GM04504 (cell line): Measurements from ENCODE around the gene BPIFA1.

Source experiments
- DNase-seq: peaks from one replicate; pipeline ENCODE4 v3.0.0-alpha.2; 2012; ENCODE audit warnings: low read depth

The BPIFA1 gene

DNA sequence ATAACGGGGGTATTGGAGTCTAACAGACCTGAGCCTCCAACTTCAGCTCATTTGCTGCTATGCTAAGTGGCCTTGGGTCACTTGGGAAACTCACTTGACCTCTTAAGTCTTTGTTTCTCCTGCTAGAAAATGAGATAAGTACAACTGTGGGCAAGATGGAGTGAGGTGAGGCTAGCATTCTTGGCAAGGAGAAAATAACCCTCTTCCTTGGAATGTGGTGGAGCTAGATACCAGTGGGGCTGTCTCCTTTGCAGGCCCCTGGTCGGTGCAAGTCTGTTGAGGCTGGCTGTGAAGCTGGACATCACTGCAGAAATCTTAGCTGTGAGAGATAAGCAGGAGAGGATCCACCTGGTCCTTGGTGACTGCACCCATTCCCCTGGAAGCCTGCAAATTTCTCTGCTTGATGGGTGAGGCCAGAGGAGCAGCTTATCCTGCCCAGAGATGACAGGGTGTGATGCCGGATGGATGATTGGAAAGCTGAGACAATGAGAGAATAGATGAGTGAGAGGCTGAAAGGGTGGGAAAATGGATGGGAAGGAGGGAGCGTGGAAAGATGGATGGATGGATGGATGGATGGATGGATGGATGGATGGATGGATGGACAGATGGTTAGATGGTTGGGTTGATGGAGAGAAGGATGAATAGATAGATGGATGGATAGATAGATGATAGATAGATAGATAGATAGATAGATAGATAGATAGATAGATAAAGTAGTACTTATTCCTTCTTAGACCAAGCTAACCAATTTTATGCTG is 4.4 kb downstream of the BPIFA1 start:
- DNase-seq: no peak

DNA sequence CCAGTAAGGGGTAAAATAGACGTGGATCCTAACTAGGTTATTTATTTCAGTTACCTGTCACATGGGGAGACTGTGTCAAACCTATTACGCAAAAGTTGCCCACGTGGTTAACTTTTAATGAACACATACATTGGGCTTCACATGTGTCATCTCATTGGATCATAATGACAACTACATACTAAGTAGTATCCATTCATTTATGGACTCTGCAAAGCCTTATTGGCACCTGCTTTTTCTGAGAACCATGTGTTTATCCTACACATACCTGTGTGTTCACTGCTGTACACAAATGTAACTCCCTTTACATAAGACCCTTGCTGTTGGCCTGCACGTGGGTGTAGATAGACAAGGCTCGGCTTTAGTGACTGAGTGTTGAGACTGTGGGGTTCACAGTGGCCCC is 5.1 kb downstream of the BPIFA1 start:
- no peak for DNase-seq

DNA sequence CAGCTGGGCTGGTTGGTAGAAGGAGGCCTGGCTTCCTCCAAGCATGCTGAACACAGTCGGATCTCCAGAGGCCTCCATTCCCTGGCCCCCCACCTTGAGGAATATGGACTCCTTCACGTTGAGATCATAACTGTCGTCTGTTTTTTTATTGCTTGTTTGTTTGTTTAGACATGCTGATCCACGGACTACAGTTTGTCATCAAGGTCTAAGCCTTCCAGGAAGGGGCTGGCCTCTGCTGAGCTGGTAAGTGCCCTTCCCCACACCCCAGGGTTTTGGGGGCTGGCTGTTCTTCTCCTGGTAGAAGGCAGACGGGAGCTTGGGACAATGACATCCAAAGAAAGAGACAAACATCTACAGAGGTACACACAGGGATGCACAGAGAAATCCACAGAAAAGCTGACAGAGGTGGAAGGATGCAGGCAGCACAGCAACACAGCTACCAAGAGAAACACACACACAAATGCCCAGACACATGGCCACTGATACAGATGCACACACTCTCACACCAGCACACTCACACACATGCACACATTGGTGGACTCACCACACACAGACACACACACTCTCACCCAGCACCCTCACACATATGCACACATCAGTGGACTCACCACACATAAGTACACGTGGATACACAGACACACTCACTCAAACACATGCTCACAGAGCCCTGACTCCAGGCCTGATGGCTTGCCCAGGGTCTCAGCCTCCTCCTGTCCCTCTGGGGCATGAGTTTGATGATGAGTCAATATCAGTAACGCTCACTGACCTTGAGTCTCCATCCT is 6.7 kb downstream of the BPIFA1 start:
- no peak for DNase-seq

DNA sequence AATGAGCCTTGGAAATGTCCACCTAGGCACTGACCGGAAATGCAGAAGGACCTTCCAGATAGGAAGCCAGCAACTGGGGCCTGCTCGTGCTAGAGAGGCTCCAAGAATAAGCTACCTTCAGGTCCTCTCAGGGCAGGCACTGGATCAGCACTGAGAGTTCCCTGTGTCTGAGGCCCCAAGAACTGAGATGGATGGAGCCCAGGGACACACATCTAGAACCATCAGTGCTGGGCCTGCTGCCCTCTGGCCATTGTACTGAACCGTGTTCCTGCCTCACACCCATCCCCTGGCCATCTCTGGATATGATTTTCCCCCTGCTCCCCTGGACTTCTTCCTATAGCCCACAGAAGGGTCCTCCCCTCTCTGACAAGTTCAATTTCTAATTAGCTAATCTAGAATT is 10.3 kb downstream of the BPIFA1 start:
- no peak for DNase-seq

DNA sequence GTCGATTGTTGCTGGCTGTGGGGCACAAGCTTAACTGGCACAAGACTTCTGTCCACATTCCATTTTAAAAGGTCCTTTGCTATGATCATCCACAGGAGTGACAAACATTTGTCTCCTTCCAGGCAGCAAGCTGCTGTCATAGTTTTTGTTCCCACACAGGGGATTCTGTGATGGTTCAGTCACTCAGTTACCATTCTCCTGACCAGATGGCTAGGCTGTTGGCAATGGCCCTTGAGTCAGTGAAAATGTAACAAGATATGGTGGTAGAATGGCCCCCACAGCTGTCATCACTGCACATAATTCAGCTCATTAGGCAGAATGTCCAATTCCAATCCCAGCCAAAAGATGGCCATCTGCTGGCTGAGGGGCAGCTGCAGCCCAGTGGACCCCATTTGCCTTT is 13.7 kb downstream of the BPIFA1 start:
- no peak for DNase-seq

DNA sequence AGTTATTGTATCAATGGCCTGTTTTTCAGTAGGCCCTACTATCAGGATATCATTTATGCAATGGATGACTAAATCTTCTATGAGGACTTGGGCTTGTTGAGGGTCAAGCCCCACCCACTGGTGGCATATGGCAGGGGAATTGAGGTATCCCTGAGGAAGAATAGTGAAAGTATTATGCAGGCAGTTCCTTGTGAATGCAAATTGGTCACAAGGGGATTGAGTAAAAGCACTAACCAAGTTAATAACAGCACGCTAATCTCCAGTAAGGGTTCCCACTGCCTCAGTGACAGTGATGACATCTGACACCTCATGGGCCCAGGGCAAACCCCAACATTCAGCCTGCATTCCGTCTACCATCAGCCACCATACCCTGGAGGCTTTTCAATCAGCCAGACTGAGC is 14.9 kb downstream of the BPIFA1 start:
- DNase-seq: no peak

DNA sequence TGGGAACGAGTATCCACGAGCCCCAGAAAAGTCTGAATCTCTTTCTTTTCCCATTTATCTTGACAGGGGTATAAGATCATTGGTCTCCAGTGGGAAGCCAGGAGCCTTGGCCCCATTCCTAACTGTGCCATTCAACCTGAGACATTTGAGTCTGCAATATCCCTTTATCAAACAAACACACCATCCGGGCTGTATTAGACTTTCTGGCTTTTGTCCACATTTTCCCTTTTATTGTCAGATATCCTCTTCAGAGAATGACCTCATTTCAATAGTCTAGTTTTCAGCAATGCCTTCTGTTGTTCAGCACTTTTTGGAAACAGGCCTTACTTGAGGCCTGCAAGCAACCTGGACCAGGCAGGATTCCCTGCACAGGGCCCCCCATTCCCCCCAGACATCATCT is 15.7 kb downstream of the BPIFA1 start:
- no peak for DNase-seq

DNA sequence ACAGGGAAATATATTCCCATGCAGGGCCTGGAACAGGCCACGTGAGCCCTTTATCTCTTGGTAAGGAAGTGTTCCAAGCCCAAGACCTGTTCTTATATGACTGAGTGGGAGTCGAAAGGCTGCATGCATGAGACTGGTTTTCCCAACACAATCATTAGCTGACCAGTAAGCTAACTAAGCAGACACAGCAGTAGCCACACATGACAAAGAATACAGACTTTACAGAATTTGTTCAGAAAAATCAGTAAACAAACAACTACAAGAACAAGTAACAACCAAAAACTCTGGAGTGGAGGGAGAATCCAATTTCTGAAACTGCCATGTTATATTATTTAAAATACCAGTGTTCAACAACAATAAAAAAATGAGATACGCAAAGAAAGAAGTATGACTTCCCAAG is 16.7 kb downstream of the BPIFA1 start:
- DNase-seq: no peak

DNA sequence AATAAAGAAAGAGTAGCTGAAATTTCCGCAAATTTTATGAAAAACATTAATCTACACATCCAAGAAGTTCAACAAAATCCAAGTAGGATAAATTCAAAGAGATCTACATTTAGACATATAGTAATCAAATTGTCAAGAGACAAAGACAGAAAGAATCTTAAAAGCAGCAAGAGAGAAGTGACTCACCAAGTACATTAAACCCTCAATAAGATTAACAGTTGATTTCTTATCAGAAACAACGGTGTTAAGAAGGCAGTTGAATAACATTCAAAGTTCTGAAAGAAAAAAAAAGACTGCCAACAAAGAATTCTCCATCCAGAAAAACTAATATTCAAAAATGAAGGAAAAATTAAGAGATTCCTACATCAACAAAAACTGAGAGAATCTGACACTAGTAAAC is 19.2 kb downstream of the BPIFA1 start:
- no peak for DNase-seq

DNA sequence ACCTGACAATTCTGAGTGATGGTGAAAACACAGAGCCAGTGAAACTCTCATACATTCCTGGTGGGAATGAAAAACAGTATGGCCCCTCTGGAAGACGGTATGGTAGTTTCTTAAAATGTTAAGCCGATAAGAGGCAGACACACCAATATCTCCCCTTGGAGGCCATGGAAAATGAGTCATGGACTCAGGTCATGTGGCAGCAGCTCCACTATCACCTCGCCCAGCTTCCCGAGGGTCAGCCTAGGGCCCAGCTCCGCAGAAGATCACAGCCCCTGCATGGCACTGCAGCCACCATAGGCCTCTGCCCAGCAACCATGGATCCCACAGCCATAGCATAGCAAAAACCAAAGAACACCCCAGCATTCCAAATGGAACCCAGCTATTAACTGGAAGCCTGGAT is 21.4 kb downstream of the BPIFA1 start:
- no peak for DNase-seq

DNA sequence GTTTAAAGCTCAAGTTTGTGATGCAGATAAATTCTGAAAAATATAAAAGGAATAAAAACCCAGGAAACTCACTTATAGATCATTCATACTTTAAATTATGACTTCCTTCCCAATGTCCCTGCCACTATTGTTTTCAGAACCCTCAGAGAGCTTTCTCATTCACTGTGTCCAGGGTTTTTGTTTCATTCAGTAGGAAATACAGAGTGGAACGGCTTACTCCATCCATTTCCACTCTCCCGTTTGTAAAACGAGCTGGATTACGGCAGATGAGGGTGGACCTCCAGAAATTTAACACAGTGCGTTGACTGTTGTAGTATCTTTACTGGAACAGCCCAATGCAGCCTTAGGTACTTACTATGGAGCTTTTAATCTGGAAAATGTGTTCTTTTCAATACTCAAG is 23.6 kb downstream of the BPIFA1 start:
- no peak for DNase-seq

DNA sequence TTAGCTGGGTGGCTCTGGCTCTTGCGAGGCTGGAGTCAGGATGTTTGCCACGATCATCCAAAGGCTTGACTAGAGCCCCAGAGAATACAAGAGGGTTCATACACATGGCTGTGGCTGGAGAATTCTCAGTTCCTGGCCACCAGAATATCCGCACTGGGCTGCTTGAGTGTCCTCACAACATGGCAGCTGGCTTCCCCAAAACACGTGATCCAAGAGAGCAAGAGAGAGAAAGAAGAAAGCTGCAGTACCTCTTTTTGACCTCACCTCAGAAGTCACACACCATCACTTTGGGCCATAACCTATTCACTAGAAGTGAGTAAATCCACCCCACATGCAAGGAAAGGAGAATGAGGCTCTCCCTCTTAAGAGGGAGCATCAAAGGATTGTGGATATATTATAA is 25.7 kb downstream of the BPIFA1 start:
- DNase-seq: no peak

DNA sequence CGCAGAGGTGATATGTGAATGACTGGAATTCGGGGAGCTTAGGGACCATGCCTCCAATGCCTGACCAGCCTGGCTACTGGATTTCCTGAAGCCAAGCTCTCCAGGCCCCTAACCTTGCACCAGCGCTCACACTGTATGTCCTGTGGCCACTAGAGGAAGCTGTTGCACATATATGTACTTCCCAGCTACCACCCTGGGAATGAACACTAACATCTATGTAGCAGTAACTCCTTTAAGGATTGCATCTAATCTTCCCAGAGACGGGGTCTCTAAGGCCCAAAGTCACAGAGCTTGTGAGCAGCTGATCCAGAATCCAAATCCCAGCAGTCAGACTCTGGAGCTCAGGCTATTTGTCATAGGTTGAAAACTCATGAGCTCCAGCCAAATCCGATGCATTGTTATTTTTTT is 26.9 kb downstream of the BPIFA1 start:
- peak; percentile 17 for DNase-seq

DNA sequence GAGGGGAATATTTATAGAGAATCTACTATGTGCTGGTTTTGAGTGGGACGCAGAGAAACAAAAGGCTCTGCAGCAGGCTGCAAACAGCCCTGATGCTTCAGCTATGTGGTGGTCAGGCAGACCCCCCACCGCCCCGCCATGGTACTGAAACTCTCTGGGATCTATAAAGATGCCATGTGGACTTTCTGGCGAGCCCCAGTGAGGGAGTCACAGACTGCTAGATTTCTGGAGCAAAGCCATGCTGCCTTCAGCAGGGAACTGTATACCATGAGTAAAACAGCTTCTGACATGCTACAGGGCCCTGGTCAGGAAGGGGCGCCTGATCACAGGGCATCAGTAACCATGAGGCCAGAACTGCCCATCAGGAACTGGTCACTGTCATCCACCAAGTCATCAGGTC is 28.0 kb downstream of the BPIFA1 start:
- DNase-seq: no peak

DNA sequence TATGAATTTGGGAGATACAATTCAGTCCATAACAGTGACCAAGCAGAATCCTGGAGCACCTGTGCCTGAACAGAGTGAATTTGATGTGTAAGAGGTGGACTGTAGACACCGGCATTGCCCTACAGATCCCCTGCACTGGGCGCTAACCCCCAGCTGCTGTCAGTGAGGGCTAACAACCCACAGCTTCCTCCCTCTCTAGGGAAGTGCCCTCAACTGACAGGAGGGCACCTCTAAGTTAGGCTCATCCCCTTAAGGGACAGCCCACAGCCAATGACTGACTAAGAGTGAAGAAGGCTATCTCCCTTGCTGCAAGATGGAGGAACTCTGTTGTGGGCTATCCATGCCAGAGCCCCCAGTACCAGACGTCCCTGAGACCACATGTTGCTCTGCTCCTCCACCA is 31.9 kb downstream of the BPIFA1 start:
- no peak for DNase-seq

DNA sequence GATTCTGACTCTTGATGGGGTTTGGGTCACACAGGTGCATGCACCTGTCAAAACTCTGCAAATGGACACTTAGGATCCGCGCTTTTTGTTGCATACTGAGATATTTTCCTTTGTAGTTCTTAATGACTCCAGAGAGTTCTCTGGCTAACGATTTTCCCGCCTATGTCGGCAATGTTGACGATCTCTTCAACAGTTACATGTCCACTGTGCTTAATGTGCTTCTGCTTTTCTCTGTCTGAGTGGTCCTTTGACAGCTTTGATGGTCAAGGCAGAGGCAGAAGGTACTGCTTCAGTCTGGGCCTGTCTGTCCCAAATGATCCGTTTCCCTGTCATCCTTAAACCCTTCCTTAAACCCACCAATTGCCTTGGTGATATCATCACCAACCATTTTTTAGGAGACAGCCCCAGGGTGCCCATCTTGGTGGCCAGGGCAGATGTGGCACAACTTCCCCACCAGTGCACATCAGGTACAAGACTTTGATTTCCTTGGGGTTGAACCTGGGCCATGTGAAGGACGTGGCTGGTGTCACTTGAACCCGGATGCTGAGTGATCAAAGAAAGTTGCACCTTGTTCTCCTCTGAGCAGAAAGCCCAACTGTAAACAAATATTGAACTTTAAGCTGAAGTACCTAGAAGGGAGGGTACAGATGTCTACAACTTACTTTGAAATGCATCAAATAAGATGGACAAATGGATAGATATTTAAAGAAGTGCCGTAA is 36.5 kb downstream of the BPIFA1 start:
- no peak for DNase-seq

DNA sequence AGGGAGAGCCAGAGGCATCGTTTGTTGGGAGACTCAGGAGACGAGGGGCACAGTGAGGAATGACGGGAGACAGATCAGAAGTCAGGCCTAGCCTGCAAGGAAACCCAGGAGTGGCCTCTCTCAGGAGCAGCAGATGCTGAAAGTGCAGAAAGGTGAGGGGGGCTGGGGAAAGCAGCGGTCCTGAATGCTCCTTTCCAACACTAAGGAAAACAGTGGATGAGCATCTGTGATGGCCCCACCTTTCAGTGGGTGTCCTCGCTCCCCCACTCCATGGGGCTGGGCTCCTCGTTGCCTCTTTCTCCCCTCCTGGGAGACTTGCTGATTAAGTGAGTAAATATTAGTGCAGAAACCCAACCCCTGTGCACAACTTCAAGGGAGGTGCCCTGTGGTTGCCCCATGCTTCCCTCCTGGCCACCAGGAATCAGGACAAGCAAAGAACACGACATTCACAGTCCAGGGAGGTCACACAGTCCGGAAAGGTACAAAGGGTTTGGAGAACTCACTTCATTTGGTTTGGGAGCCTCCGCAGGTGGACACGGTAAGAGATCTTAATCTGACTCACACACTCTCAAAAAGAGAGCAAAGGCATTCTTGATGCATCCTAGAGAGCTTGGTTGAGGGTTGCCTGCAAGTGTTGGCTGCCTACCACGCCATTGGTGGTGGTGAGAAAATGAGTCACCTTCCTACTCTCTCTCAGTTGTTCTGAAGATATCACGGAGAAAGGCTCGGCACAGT is 37.5 kb downstream of the BPIFA1 start:
- no peak for DNase-seq

DNA sequence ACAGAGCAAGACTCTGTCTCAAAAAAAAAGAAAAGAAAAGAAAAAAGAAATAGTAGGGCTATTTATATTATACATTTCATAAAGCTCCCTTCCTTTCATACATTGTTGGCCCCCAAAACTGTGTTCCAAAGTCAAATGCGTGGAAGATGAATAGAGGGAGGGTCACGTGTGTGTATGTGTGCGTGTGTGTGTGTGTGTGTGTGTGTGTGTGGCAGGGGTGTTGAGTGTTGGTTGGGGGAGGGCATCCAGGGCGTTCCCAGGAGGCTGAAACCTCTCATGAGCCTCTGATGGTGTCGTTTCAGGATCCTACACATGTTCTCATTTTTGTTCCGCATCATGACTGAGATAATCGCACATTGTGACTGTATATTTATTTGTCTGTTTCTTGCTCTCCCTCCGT is 39.4 kb downstream of the BPIFA1 start:
- DNase-seq: no peak

DNA sequence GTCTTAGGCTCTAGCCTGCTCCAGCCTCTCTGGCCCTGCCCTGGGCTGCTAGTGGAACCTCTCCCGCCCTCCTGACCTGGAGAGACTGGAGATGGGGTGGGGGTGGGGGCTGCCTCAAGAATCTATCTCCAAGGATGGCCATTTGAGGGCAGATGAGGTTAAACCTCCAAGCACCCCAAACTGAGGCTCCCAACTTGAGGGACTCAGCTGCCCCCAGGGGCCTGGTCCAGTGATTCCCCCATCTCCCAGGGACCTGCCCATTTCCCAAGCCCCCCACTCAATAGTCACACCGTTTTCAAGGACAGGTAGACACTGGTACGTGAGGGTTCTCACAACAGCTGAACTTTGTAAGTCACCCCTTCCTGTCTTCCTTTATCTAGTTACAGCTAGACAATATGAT is 40.1 kb downstream of the BPIFA1 start:
- DNase-seq: no peak

DNA sequence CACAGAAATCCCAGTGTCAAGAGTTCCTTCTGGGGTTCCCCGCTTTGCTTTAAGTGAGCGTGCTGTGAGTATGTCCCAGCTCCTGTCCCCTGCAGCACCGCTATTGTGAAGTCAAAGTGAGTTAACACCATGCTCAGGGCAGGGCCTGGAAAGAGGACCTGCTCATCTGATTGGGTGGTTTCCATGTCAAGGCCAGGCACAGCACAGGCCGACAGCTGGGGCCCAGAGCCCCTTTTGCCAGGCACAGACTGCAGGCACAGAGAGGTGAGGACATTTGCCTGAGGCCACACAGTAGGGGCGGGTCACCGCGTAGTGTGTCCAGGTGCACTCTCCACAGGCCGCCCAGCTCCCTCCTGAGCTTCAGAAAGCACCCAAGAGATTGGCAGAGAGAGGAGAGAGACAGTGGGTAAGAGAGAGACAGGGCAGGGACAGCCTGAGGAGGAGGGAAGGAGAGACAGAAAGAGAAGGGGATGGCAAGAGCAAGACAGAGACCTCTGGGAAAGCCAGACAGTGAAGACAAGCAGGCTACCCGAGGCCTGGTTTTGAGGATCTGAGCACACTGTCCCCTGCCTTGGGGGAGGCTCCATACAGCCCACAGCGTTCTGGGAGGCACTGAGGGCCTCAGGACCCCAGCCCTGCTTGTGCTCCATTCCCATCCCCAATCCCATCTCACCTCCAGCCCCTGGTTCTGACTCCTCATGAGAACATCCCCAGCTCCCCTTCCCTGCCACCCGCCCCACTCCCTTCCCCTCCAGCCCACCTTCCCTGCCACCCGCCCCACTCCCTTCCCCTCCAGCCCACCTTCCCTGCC is 40.7 kb downstream of the BPIFA1 start:
- DNase-seq: no peak
